Esophagus squamous epithelium (tissue), 4 donors: ENCODE data around the gene KRT84.

Source experiments
- POLR2A ChIP-seq, 4 donors: fragments of 450-650 bp; IDR thresholded peaks; one replicate each; pipeline ENCODE4 v1.6.1; 2017; ENCODE audit warnings: antibody characterized with exemption in 4 of 4, mild to moderate bottlenecking in 4 of 4, moderate library complexity in 3 of 4
- TF ChIP-seq, protein P1 (sequence below), 6 experiments: fragments of 450-650 bp in 4 of 6; fragments of 200-600 bp in 2 of 6; sonication (generic) in 2 of 6; IDR thresholded peaks; one replicate each; pipeline ENCODE4 v1.5.1; 2016 to 2019; ENCODE audit warnings: antibody characterized with exemption in 6 of 6, mild to moderate bottlenecking in 4 of 6, moderate library complexity in 4 of 6

DNA sequence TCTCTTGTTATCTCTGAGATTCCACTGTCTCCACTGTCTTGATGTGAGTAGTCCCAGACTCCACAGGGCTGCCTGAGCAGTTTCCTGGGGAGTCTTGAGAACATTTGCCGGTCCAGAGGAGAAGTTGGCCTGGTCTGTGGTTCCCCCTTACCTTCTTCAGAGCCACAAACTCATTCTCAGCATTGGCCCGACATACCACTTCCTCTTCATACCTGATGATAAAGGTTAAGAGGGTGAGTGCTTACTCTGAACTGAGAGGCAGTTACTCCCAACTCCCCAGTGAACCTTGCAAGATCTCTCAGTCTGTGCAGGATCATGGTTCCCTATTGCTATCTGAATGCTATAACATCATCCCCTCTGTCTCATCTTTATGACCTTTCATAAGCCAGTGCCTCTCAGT lies 2.6 kb downstream of the KRT84 start:
- TF ChIP-seq, protein P1, sequence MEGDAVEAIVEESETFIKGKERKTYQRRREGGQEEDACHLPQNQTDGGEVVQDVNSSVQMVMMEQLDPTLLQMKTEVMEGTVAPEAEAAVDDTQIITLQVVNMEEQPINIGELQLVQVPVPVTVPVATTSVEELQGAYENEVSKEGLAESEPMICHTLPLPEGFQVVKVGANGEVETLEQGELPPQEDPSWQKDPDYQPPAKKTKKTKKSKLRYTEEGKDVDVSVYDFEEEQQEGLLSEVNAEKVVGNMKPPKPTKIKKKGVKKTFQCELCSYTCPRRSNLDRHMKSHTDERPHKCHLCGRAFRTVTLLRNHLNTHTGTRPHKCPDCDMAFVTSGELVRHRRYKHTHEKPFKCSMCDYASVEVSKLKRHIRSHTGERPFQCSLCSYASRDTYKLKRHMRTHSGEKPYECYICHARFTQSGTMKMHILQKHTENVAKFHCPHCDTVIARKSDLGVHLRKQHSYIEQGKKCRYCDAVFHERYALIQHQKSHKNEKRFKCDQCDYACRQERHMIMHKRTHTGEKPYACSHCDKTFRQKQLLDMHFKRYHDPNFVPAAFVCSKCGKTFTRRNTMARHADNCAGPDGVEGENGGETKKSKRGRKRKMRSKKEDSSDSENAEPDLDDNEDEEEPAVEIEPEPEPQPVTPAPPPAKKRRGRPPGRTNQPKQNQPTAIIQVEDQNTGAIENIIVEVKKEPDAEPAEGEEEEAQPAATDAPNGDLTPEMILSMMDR (IDR thresholded peaks at IDR 0.05): no peak
- TF ChIP-seq POLR2A (IDR thresholded peaks at IDR 0.05): no peak
